C4-2B (cell line): ENCODE measurements around the gene OR8H2.
"Not testable (repeated sequence)": the region's sequence is repeated elsewhere in the genome, so short reads cannot be mapped to it uniquely, and the experiment has no call there.

ENCODE experiments used
- CTCF ChIP-seq: fragments of 450-650 bp; conservative IDR thresholded peaks from 2 replicates; pipeline ENCODE4 v1.5.1; 2017; ENCODE audit warnings: mild to moderate bottlenecking
- ZFX ChIP-seq: fragments of 450-650 bp; IDR thresholded peaks from 2 replicates; pipeline ENCODE4 v1.6.1; 2017

- not testable (repeated sequence) for TF ChIP-seq CTCF, ZFX
Measured at GRCh38 chr11:56058260-56058780, 45.2 kb upstream of the OR8H2 start.
